GM18517 (cell line): ENCODE measurements around the gene AFAP1L2.
A peak's percentile ranks its signal among the peaks of the same experiment; 100 is the strongest.

Source experiments
- ATAC-seq: cut with Tn5 transposase; IDR thresholded peaks from one replicate; pipeline ENCODE4 v1.9.1; 2021; ENCODE audit warnings: mild to moderate bottlenecking, moderate library complexity; ENCODE audit not compliant: unreplicated experiment

Gene AFAP1L2

DNA sequence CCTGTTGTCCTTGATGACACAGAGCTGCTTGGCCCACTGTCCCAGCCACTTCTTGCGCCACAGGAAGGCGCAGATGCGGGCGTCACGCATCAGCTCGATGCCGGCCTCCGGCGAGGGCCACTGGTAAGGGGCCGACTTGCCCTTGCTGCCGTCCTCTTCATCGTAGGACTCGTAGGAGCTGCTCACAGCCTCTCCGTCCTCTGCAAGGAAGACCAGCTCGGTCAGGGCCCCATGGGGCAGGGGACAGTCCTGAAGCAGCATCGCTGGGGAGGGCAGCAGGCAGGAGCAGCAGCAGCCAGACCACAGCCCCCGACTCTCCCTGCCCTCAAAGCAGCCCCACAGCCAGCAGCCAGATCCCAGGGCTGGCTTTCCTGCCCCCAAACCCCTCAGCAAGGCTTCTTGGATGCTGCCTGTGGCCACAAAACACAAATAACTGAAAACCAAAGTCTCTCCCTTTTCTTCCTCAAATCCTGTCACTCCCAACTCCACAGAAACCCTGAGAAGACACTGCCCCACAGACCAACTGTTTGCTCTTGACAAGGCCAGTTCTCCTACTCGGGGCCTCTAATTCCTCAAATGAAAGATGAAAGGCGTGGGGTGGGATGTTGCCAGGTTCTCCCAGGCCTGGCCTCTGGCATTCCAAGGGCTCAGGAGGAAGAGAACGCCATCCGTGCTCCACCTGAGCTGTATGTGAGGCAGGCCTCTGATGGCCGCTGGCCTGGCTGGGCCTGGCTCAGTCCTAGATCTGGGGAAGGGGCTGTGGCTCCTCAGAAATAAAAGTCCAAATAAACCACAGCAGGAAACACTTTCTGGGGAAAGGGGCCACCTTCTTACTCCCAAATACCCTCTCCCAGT, 88.5 kb downstream of the AFAP1L2 start:
- no peak for ATAC-seq

DNA sequence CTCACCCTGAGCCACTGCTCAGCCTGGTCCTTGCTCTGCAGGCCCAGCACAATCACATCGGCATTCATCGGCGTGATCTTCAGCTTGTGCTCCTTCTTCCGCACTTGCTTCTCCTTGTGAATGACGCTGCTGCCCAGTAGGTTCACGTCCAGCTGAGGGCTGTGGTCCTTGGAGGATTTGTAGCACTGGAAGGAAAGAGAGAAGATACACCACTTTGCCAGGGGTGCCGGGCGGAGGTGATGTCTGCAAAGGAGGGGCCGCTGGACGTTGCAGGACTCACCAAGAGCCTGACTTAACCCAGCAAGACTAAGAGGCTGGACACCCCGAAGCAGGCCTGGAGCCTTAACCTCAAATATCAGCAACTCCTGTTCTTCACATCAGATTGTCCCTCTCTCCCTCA, 90.4 kb downstream of the AFAP1L2 start:
- no peak for ATAC-seq

DNA sequence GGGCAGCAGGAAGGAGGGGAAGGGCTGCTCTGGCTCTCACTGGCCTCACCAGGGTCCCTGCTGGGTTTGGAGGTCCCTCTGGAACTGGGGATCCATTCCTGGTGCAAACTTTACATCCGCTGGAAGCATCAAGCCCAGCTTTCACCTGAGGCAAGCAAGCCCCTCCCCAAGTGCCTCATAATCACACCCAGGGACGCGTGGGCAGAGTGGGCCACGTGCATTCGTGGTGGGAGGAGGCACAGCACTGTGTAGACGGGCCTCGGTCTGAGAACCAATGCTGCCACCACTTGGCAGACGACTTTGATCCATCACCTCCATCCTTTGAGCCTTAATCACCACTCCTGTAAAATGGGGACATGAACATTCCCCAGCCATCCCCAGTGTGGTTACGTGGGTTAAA, 91.2 kb downstream of the AFAP1L2 start:
- no peak for ATAC-seq

DNA sequence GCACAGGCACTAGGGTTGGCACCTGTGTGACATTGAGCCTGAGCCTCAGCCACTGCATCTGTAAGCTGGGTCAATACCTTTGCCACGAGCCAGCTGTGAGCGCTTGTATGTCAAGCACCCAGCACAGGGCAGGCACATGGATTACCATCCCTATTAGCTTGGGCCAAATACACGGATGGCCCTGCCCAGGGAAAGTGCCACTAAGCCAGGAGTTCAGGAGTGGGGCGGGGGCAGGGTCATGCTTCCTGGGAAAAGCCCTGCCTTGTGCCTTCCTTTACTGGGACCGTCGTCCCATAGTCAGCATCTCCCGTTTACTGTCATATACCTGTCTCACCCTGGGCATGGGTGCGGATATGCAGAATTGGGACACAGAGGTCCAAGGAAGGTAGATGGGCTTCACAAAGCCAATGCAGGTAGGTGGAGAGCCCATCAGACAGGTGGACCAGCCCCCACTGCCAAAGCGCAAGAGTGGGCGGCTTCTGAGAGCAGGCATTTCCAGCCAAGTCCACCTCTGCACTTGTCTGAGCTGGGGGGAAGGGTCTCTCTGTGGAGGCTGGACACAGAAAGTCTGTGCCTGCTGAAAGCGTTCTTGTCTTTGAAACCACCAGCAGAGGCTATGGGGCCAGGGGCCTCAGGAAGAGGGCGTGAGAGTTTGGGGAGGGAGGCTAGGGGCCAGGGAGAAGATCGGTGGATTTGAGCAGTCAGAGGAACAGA, 92.6 kb downstream of the AFAP1L2 start:
- ATAC-seq, result no peak

DNA sequence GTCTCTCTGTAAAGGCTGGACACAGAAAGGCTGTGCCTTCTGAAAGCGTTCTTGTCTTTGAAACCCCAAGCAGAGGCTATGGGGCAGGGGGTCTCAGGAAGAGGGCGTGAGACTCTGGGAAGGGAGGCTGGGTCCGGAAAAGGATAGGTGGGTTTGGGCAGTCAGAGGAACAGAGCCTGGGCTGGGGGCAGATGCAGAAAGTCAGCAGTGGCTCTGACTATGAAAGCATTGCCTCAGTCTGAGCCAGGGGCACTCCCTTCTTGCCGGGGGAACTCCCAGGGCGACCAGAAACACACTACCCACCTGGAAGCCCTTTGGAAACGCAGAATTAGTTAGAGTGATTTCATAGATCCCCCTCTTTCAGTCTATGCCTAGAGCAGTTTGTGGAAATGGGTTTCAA, 93.3 kb downstream of the AFAP1L2 start:
- ATAC-seq, result no peak

DNA sequence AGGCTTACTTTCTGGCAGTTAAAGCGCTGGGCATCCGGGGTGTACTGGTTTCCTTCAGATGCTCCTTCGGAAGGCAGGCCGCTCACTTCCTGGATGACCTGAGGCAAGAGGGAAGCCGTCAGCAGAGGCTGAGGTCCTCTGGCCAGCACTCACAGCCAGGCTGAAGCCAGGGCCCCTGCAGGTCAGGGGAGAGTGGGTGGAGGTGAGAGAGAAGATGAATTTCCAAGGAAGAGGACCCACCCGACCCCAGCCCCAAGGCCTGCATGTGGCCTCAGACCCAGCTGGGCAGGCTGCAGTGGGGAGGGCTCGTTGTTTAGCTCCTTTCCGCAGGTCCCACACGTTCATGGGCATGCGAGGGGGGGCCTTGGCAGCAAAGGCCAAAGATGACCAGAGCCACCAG, 94.0 kb downstream of the AFAP1L2 start:
- no peak for ATAC-seq

DNA sequence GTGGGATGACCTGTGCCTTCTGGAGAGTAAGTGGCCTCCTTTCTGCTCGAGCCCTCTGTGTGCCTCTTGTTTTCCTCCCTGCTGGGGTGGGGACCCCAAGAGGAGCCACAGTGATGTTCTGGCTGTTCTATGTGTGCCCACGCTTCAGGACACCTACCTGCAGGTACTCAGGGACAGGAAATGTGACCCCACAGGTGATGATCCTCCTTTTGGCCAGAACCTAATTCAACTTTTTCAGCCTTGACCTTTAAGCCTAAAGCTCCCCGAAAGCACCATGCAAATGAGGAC, 95.0 kb downstream of the AFAP1L2 start:
- no peak for ATAC-seq

DNA sequence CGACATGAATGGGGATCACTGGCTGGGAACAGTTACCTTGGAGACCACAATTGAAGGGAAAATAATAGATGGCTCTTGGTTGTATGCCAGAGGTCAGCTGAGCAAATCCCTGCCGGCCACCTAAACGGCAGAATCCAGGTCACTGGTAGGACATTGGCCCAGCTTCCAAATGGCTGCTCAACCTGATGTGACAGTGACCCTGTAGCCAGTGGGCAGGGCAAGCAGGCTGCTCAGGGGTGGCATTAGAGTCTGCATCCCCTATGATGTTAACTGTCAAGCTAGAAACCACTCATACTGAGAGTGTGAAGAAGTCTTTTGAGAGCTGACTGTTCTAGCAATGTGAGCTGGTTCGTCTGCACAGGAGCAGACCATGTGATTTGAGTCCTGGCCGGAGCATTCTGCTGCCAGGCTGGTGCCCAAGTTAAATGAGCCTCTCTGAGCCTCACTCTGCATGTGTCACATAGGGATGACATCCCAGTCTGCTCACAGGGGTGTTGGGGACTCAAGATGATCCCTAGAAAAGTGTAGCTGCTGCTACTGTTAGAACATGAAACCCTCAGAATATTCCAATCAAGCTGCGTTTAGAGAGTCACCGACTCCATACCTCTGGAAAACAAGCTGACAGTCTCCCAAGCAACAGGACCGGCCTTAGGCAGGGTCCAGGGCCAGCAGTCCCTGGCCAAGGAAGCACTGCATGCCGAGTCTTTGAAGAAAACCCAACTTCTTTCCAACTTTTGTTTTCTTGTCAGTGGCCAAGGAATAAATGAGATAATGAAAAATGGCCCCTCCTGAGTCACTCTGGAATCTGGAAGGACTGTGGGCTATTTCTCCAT, 95.6 kb downstream of the AFAP1L2 start:
- ATAC-seq, result no peak

DNA sequence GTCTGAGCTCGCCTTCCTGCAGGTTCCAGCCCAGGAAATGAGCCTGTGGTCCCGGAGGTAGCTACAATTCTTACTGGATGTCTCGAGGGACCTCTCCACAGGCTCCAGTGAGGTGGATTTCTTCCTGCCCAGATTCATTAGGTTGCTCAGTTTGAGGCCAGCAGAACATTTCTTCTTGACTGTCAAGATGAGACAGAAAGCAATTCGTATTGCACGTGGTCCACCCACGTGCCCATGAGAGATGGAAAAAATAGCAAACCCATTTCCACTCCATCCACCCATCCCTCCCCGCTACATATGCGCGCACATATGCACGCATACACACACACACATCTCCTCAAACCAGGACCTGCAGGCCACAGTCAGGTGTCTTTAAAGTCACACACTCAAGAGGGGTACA, 96.6 kb downstream of the AFAP1L2 start:
- ATAC-seq, result no peak

DNA sequence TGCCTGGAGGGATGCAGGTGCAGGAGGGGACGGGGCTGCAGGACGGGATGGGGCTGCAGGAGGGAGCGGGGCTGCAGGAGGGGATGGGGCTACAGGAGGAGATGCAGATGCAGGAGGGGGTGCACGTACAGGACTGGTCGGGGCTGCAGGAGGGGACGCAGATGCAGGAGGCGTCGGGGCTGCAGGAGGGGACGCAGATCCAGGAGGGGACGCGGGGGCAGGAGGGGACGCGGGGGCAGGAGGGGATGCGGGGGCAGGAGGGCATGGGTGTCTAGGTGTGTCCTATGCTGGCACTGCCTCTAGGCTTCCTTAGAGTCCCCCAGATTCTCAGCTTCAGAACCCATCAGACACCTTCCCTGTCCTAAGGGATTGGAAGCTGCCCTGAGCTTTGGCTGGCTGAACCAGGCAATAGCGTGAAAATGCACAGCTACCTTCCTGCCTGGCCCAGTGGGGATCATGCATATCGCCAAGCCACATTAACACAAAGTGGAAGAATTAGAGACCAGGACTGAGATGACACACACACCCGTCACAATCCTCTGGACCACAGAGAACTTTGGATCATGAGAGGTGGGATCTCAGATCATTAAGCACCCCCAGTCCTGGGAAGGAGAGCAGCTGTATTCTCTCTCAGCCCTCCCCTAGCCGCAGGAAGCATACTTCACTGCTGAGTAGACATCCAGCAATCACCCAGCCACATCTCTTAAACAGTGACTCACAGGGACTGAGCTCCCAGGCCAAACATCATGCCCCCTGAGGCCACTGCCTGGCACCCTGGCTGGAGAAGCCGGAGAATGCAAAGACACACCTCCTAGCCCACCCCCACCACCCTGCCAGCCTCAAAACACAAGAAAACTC, 98.0 kb downstream of the AFAP1L2 start:
- no peak for ATAC-seq

DNA sequence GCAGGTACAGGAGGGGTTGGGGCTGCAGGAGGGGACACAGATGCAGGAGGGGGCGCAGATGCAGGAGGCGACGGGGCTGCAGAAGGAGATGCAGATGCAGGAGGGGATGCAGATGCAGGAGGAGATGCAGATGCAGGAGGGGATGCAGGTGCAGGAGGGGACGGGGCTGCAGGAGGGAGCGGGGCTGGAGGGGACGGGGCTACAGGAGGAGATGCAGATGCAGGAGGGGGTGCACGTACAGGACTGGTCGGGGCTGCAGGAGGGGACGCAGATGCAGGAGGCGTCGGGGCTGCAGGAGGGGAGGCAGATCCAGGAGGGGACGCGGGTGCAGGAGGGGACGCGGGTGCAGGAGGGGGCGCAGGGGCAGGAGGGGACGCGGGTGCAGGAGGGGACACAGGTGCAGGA, 98.8 kb downstream of the AFAP1L2 start:
- ATAC-seq, result no peak

DNA sequence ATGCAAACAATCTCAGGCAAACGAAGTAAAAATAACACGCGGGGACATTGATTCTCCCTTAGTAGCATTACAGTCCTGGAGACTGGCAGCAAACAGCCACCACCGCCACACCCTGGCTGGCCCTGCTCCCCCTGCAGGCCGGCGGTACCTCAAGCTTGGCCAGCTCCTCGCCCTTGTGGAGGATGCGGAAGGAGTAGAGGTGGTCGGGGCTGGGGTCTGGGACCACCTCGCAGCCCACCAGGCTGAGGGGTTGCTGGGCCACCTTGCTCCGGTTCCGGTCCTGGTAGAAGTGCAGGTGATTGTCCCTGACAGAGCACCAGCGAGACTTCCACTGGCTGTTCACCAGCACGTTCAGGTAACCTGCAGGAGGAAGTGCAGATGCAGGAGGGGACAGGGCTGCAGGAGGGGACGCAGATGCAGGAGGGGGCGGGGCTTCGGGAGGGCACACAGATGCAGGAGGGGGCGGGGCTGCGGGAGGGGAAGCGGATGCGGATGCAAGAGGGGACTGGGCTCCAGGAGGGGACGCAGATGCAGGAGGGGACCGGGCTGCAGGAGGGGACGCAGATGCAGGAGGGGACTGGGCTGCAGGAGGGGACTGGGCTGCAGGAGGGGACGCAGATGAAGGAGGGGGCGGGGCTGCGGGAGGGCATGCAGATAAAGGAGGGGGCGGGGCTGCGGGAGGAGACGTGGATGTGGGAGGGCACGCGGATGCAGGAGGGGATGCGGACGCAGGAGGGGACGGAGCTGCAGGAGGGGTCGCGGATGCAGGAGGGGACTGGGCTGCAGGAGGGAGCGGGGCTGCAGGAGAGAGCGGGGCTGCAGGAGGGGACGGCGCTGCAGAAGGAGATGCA, 99.5 kb downstream of the AFAP1L2 start:
- peak; percentile 40 for ATAC-seq

DNA sequence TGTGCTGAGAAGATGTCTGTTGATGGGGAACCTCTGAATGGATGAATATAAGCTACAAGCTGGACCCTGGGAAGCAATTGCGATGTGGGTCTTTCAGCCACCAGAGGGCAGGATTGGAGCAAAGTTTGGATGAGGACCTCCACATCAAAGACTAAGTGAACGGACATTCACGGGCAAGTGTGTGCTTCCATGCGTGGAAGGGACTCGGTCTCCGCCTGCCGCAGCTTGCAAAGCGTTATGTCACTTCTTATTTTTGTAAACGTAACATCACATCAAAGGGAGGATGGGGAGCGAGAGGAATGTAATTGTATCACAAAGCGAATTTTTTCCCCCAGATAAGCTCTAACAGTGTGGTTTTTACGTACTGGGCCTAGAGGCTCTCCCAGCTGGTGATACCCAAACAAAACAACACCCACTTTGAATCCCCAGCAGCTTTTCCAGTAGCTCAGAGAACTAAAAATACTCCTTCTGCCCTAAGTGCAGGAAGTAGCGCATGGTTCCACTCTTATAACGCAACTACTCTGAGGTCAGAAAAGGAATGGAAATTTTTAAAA, 100.2 kb downstream of the AFAP1L2 start:
- ATAC-seq, result peak; percentile 80

DNA sequence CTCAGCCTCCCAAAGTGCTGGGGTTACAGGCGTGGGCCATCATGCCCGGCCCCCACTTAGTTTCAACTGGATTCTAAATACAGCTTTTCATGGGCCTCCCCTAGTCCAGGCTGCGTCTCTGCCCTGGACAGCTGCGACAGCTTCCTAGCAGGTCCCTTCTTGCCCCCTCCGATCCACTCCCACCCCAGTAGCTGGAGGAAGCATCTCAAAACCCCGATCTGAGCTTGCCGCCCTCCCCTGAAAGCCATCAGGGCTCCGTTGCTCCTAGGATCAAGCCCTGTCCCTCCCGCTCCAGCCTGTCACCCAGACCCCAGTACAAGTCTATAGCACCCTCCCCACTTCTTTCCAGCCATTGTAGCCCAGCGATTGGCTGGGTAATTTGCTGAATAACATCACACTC, 100.7 kb downstream of the AFAP1L2 start:
- no peak for ATAC-seq

DNA sequence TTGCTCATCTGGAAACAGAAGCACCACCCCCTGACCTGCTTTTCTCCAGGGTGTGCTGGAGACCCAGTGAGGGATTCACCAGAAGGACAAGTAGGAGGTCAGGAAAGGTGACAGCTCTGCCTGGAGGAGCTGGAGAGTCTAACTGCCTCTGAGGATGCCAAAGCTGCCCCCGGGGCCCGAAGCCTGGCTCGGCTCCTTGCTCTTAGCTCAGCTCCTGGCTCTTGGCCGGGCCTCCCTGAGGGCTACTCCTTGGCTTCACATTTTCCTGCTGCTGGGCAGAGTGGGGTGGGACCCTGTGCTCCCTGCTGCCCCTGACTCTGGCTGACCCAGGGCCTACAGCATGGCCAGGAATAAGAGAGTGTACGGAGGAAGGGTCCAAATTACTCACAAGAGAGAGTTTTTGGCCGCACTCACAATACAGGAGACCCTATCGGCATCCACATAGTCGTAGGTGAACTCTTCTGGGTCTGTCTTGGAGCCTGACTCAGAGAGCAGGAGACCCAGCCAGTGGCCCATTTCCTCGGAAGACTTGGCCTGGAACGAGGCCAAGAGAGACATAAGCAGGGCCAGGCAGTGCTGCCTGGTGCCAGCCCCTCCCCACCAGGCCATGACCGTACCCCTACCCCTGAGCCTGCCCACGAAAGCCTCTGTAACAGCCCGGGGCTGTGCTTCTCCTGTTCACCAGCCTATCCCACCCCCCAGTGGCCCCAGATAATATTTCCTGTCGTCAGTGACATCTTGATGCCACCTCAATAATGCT, 102.2 kb downstream of the AFAP1L2 start:
- no peak for ATAC-seq

DNA sequence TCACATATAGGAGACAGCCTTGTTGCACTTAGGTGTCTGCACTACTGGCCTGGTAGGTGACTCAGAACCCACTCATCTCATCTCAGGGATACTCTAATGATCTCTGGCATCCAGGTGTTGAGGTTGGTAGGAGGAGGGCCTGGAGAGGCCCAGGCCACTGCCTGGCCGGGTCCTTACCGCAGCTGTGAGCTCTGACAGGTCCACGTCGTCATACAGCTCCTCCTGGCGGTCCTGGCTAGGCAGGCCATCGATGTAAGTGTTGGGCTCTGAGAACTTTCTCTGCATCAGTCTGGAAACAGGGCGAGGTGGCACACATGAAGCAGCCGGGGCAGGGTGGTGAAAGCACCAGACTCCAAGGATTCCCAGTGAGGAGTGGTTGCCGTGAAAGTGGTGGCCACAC, 103.1 kb downstream of the AFAP1L2 start:
- ATAC-seq, result no peak

DNA sequence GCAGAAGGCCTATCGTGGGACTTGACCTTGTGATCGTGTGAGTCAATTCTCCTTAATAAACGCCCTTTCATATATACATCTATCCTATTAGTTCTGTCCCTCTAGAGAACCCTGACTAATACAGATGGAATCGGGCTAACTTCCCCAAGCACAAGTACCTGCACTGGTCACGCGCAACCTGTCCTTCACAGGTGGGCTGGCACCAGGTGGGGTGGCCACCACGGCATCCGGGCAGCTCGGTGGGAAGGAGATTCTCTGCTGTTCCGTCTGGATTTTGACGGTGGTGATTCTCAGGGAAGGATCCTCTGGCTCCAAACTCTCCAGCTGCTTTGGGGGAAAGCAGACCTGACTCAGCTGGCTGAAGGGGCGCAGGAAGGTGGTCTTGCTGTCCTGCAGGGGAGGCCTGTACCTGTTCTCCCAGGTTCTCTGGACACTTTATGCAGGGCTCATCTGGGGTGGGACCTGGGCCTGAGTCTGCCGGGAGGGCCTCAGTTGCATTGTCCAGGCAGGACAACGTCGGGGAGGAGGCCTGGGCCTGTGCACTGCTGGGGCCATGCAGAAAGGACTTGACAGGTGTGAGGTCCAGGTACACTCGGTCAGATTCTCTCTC, 104.2 kb downstream of the AFAP1L2 start:
- ATAC-seq, result no peak

DNA sequence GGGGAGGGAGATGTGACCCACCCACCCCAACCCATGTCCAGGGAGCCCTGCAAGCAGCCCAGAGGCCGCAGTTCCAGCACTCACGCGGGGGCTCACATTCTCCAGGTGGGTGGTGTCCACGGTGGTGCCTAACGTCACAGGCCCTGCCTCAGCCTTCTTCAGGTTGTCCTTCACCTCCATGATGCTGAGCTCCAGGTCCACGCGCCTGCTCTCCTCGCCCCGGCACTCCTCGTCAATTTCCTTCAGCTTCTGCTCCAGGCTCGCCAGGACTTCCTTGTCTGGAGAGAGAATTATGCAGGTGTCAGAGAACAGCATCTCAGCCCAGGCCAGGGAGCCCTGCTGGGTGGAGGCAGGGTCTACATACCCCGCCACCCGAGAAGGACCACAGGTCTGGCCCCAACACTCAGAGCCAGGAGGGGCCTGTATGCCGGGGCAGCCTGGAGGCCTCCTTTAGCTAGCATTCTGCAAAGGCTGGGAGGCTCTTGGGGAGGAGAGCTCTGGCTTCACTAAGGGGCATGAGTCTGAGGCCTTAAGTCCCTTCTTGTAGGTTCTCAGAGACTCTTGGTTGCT, 107.1 kb downstream of the AFAP1L2 start:
- ATAC-seq, result no peak
